ENCODE results near the gene MEGF11.

The MEGF11 gene

GRCh38 chr15:66161108-66161507 lies 92.4 kb downstream of the MEGF11 start:
- no peaks in the 10 kb centered on the region for H3K9me3 Mint-ChIP-seq
- no peak overlapping the region for H3K4me3 Mint-ChIP-seq
- H3K27ac Mint-ChIP-seq: no peak overlapping the region
- peaks cover 19% of the 10 kb centered on the region for H3K4me1 Mint-ChIP-seq
- no peaks in the 10 kb centered on the region for H3K36me3 Mint-ChIP-seq (ENCODE audit: low read depth)
- no peak for TF ChIP-seq CTCF (IDR thresholded peaks at IDR 0.05)
- no peak for DNase-seq
- H3K27me3 Mint-ChIP-seq (ENCODE audit: low read depth, poor library complexity): peaks cover 58% of the 10 kb centered on the region

GRCh38 chr15:66157507-66157906 lies 96.0 kb downstream of the MEGF11 start:
- no peak overlapping the region for H3K27ac Mint-ChIP-seq
- no peaks in the 10 kb centered on the region for H3K36me3 Mint-ChIP-seq (ENCODE audit: low read depth)
- no peak overlapping the region for H3K4me3 Mint-ChIP-seq
- no peaks in the 10 kb centered on the region for H3K9me3 Mint-ChIP-seq
- no peak for DNase-seq
- H3K27me3 Mint-ChIP-seq (ENCODE audit: low read depth, poor library complexity): peaks cover 71% of the 10 kb centered on the region
- H3K4me1 Mint-ChIP-seq: peaks cover 26% of the 10 kb centered on the region
- TF ChIP-seq CTCF (IDR thresholded peaks at IDR 0.05): no peak

- H3K4me3 Mint-ChIP-seq: no peak overlapping the region
- H3K9me3 Mint-ChIP-seq: no peaks in the 10 kb centered on the region
- DNase-seq: no peak
- TF ChIP-seq CTCF (IDR thresholded peaks at IDR 0.05): no peak
- H3K27me3 Mint-ChIP-seq (ENCODE audit: low read depth, poor library complexity): peaks cover 82% of the 10 kb centered on the region
- H3K36me3 Mint-ChIP-seq (ENCODE audit: low read depth): no peaks in the 10 kb centered on the region
- H3K27ac Mint-ChIP-seq: no peak overlapping the region
- peaks cover 26% of the 10 kb centered on the region for H3K4me1 Mint-ChIP-seq
These were observed 97.1 kb downstream of the MEGF11 start for GRCh38 chr15:66156310-66156975.

GRCh38 chr15:66155065-66155464 lies 98.5 kb downstream of the MEGF11 start:
- no peaks in the 10 kb centered on the region for H3K9me3 Mint-ChIP-seq
- H3K4me1 Mint-ChIP-seq: peaks cover 18% of the 10 kb centered on the region
- H3K36me3 Mint-ChIP-seq (ENCODE audit: low read depth): no peaks in the 10 kb centered on the region
- H3K4me3 Mint-ChIP-seq: no peak overlapping the region
- no peak for TF ChIP-seq CTCF (IDR thresholded peaks at IDR 0.05)
- H3K27me3 Mint-ChIP-seq (ENCODE audit: low read depth, poor library complexity): peaks cover 85% of the 10 kb centered on the region
- DNase-seq: no peak
- no peak overlapping the region for H3K27ac Mint-ChIP-seq

- H3K27me3 Mint-ChIP-seq (ENCODE audit: low read depth, poor library complexity): peaks cover 86% of the 10 kb centered on the region
- no peak overlapping the region for H3K4me3 Mint-ChIP-seq
- no peak for TF ChIP-seq CTCF (IDR thresholded peaks at IDR 0.05)
- DNase-seq: no peak
- peaks cover 18% of the 10 kb centered on the region for H3K4me1 Mint-ChIP-seq
- H3K27ac Mint-ChIP-seq: no peak overlapping the region
- no peaks in the 10 kb centered on the region for H3K36me3 Mint-ChIP-seq (ENCODE audit: low read depth)
- H3K9me3 Mint-ChIP-seq: no peaks in the 10 kb centered on the region
These were observed 99.0 kb downstream of the MEGF11 start for GRCh38 chr15:66154581-66154980.

Measured in nephron progenitor cell (in vitro differentiated cells).